Measurements from ENCODE around the gene ALX3. TPM values are rescaled to one million over a fixed set of nuclear protein-coding genes. Genes with fewer than 3 reads are reported as not detected.

Gene ALX3
- total RNA-seq (2014; rRNA removed; shearing (Covaris generic)) = not detected in 2 replicates

GRCh38 chr1:110070671-110071242 lies at the start of gene ALX3:
TSS of gene ALX3 (minus strand) at chr1:110070672. CDS start at chr1:110070612, 60 bp downstream.
- DNase-seq (ENCODE audit: low spot score) = no peak

GRCh38 chr1:110119843-110120242 lies 49.4 kb upstream of the ALX3 start:
- in situ Hi-C loops (cut with HindIII; ENCODE audit: low sequenced_read_pairs) = no loop called here
- no peak for DNase-seq (ENCODE audit: low spot score)

More at GRCh38 chr1:110070671-110071242, at the start of gene ALX3:
- in situ Hi-C loops (cut with HindIII; ENCODE audit: low sequenced_read_pairs) = no loop called here

- DNase-seq (ENCODE audit: low spot score) = no peak
- in situ Hi-C loops (cut with HindIII; ENCODE audit: low sequenced_read_pairs) = no loop called here
These were observed 48.3 kb upstream of the ALX3 start for GRCh38 chr1:110118636-110119396.

- in situ Hi-C loops (cut with HindIII; ENCODE audit: low sequenced_read_pairs) = no loop called here
These were observed 44.3 kb upstream of the ALX3 start for GRCh38 chr1:110114784-110115183.

GRCh38 chr1:110114173-110114572 lies 43.7 kb upstream of the ALX3 start:
- in situ Hi-C loops (cut with HindIII; ENCODE audit: low sequenced_read_pairs) = no loop called here
- DNase-seq (ENCODE audit: low spot score) = no peak

More at GRCh38 chr1:110114784-110115183, 44.3 kb upstream of the ALX3 start:
- no peak for DNase-seq (ENCODE audit: low spot score)

- in situ Hi-C loops (cut with HindIII; ENCODE audit: low sequenced_read_pairs) = no loop called here
- DNase-seq (ENCODE audit: low spot score) = no peak
These were observed 43.1 kb upstream of the ALX3 start for GRCh38 chr1:110113551-110113950.

GRCh38 chr1:110112656-110113055 lies 42.2 kb upstream of the ALX3 start:
- in situ Hi-C loops (cut with HindIII; ENCODE audit: low sequenced_read_pairs) = no loop called here
- DNase-seq (ENCODE audit: low spot score) = no peak

GRCh38 chr1:110112143-110112542 lies 41.7 kb upstream of the ALX3 start, which contains the start of gene UBL4B:
TSS of gene UBL4B (plus strand) at chr1:110112443. CDS start at chr1:110112535, 92 bp downstream.
- in situ Hi-C loops (cut with HindIII; ENCODE audit: low sequenced_read_pairs) = no loop called here
- DNase-seq (ENCODE audit: low spot score) = no peak

- no peak for DNase-seq (ENCODE audit: low spot score)
- in situ Hi-C loops (cut with HindIII; ENCODE audit: low sequenced_read_pairs) = no loop called here
These were observed 40.6 kb upstream of the ALX3 start for GRCh38 chr1:110111081-110111480.

GRCh38 chr1:110107867-110108469 lies 37.5 kb upstream of the ALX3 start:
- DNase-seq (ENCODE audit: low spot score) = no peak
- in situ Hi-C loops (cut with HindIII; ENCODE audit: low sequenced_read_pairs) = no loop called here

- in situ Hi-C loops (cut with HindIII; ENCODE audit: low sequenced_read_pairs) = no loop called here
- DNase-seq (ENCODE audit: low spot score) = peak; percentile 79
These were observed 35.8 kb upstream of the ALX3 start for GRCh38 chr1:110106013-110106941.

GRCh38 chr1:110102081-110102480 lies 31.6 kb upstream of the ALX3 start:
- no peak for DNase-seq (ENCODE audit: low spot score)
- in situ Hi-C loops (cut with HindIII; ENCODE audit: low sequenced_read_pairs) = no loop called here

GRCh38 chr1:110100335-110100734 lies 29.9 kb upstream of the ALX3 start:
- no peak for DNase-seq (ENCODE audit: low spot score)
- in situ Hi-C loops (cut with HindIII; ENCODE audit: low sequenced_read_pairs) = no loop called here

GRCh38 chr1:110098222-110099026 lies 28.0 kb upstream of the ALX3 start:
- in situ Hi-C loops (cut with HindIII; ENCODE audit: low sequenced_read_pairs) = no loop called here
- no peak for DNase-seq (ENCODE audit: low spot score)

- no peak for DNase-seq (ENCODE audit: low spot score)
- in situ Hi-C loops (cut with HindIII; ENCODE audit: low sequenced_read_pairs) = no loop called here
These were observed 27.2 kb upstream of the ALX3 start for GRCh38 chr1:110097507-110098221.

- in situ Hi-C loops (cut with HindIII; ENCODE audit: low sequenced_read_pairs) = no loop called here
These were observed 24.6 kb upstream of the ALX3 start for GRCh38 chr1:110094931-110095654.

GRCh38 chr1:110092991-110093390 lies 22.5 kb upstream of the ALX3 start:
- in situ Hi-C loops (cut with HindIII; ENCODE audit: low sequenced_read_pairs) = no loop called here
- no peak for DNase-seq (ENCODE audit: low spot score)

More at GRCh38 chr1:110094931-110095654, 24.6 kb upstream of the ALX3 start:
- DNase-seq (ENCODE audit: low spot score) = no peak
